OCI-LY1 (cell line): ENCODE results near the gene WASHC1.
A peak's percentile ranks its signal among the peaks of the same experiment; 100 is the strongest.
"Not testable (repeated sequence)": the region's sequence is repeated elsewhere in the genome, so short reads cannot be mapped to it uniquely, and the experiment has no call there.

Experiments
- H2AFZ ChIP-seq: fragments of 200-600 bp; sonication (generic), shearing (Covaris generic); 2 replicates; pipeline ENCODE4 v1.6.0; 2014; ENCODE audit warnings: antibody characterized with exemption, mild to moderate bottlenecking, low read length
- H3F3A ChIP-seq: fragments of 200-600 bp; sonication (generic), shearing (Covaris generic); 2 replicates; pipeline ENCODE4 v1.6.0; 2014; ENCODE audit warnings: mild to moderate bottlenecking, antibody characterized with exemption, low read length, moderate library complexity; ENCODE audit not compliant: insufficient read depth
- H3K27ac ChIP-seq: fragments of 200-600 bp; sonication (generic); 2 replicates; pipeline ENCODE4 v1.5.1; 2014; ENCODE audit warnings: low read length, mixed run types, mild to moderate bottlenecking, low read depth; ENCODE audit not compliant: poor library complexity, severe bottlenecking
- H3K27me3 ChIP-seq: fragments of 200-600 bp; sonication (generic); 2 replicates; pipeline ENCODE4 v1.6.0; 2014; ENCODE audit warnings: antibody characterized with exemption, mild to moderate bottlenecking, low read length, moderate library complexity; ENCODE audit not compliant: insufficient read depth
- H3K36me3 ChIP-seq: fragments of 200-600 bp; sonication (generic); 2 replicates; pipeline ENCODE4 v1.6.1; 2014; ENCODE audit warnings: mild to moderate bottlenecking, antibody characterized with exemption, low read length, moderate library complexity, mixed read lengths; ENCODE audit not compliant: insufficient read depth
- H3K4me1 ChIP-seq: fragments of 200-600 bp; sonication (generic); 2 replicates; pipeline ENCODE4 v1.5.1; 2014; ENCODE audit warnings: mild to moderate bottlenecking, low read length, moderate library complexity; ENCODE audit not compliant: insufficient read depth, severe bottlenecking
- H3K4me2 ChIP-seq: fragments of 200-600 bp; sonication (generic), shearing (Covaris generic); 2 replicates; pipeline ENCODE4 v1.6.1; 2014; ENCODE audit warnings: low read length
- H3K4me3 ChIP-seq: fragments of 200-600 bp; sonication (generic); 2 replicates; pipeline ENCODE4 v1.5.1; 2014; ENCODE audit warnings: low read length, low read depth, mild to moderate bottlenecking, mixed read lengths; ENCODE audit not compliant: poor library complexity, severe bottlenecking
- H3K79me2 ChIP-seq: fragments of 200-600 bp; shearing (Covaris generic); 2 replicates; pipeline ENCODE4 v1.6.1; 2016; ENCODE audit warnings: mixed run types, low read length, mixed read lengths; ENCODE audit not compliant: insufficient read depth
- H3K9ac ChIP-seq: fragments of 200-600 bp; sonication (generic), shearing (Covaris generic); 2 replicates; pipeline ENCODE4 v1.6.1; 2014; ENCODE audit warnings: mild to moderate bottlenecking, low read length, mixed read lengths
- H3K9me2 ChIP-seq: fragments of 200-600 bp; sonication (generic), shearing (Covaris generic); 2 replicates; pipeline ENCODE4 v1.6.1; 2014; ENCODE audit warnings: low read depth, mild to moderate bottlenecking, low read length, mixed read lengths
- H3K9me3 ChIP-seq: fragments of 200-600 bp; shearing (Covaris generic); 2 replicates; pipeline ENCODE4 v1.6.1; 2014; ENCODE audit warnings: low read length, mixed read lengths
- H4K20me1 ChIP-seq: fragments of 200-600 bp; sonication (generic), shearing (Covaris generic); 2 replicates; pipeline ENCODE4 v1.6.0; 2016; ENCODE audit warnings: mild to moderate bottlenecking, low read length; ENCODE audit not compliant: insufficient read depth

Gene WASHC1, protein sequence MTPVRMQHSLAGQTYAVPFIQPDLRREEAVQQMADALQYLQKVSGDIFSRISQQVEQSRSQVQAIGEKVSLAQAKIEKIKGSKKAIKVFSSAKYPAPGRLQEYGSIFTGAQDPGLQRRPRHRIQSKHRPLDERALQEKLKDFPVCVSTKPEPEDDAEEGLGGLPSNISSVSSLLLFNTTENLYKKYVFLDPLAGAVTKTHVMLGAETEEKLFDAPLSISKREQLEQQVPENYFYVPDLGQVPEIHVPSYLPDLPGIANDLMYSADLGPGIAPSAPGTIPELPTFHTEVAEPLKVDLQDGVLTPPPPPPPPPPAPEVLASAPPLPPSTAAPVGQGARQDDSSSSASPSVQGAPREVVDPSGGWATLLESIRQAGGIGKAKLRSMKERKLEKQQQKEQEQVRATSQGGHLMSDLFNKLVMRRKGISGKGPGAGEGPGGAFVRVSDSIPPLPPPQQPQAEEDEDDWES

DNA sequence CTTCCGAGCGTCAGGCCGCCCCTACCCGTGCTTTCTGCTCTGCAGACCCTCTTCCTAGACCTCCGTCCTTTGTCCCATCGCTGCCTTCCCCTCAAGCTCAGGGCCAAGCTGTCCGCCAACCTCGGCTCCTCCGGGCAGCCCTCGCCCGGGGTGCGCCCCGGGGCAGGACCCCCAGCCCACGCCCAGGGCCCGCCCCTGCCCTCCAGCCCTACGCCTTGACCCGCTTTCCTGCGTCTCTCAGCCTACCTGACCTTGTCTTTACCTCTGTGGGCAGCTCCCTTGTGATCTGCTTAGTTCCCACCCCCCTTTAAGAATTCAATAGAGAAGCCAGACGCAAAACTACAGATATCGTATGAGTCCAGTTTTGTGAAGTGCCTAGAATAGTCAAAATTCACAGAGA lies at the start of gene WASHC1:
Gene WASHC1, minus strand, starts transcription at position 101 of the 400 bp plus-strand sequence. CDS start 4,457 bp downstream, outside the sequence.
- not testable (repeated sequence) for H2AFZ ChIP-seq, H3K4me2 ChIP-seq, H3K27ac ChIP-seq, H3K36me3 ChIP-seq, H3K79me2 ChIP-seq, H3K9ac ChIP-seq, H3F3A ChIP-seq, H4K20me1 ChIP-seq, H3K9me3 ChIP-seq, H3K9me2 ChIP-seq, H3K4me1 ChIP-seq, H3K27me3 ChIP-seq
- peak within 1 kb of the TSS; percentile 56 for H3K4me3 ChIP-seq

DNA sequence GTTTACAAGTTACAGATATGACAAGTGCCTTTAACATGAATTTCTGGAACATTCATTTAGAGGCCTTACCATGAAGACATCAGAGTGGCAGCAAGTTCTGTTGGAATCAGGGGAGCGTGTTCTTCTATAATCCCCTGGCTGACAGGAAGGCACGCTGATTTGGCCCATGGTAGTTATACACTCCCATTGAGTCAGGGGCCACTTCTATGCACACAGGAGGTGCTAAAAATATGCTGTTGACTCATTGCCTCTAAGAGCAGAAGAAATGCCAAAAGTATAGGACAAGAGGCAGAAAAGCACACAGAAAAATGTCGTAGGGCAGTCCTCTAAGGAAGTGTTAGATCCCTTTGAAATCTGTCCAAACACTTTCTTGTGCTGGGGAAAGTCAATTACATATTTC lies 49.1 kb upstream of the WASHC1 start:
- H3K9me3 ChIP-seq, H4K20me1 ChIP-seq, H3K4me2 ChIP-seq, H3K27me3 ChIP-seq, H3K9ac ChIP-seq, H2AFZ ChIP-seq, H3K4me3 ChIP-seq, H3K9me2 ChIP-seq, H3K36me3 ChIP-seq, H3K79me2 ChIP-seq, H3K4me1 ChIP-seq, H3F3A ChIP-seq, H3K27ac ChIP-seq: not testable (repeated sequence)

DNA sequence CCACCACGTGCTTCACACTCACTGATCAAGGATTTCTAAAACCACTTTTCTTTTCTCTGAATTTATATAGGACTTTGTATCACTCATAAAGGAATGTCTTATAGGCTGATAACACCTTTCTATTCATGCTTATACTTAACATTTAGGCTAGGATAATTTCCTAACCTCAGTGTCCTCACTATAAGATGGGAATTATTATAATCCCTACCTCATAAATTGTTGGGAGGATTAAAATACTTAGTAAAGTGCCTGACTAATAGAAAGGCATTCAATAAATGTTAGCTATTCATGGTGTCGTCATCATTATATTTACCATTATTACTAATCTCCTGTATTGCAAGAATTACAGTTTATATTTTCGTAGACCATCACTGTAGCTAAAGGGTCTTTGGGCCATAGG lies 47.1 kb upstream of the WASHC1 start:
- not testable (repeated sequence) for H3K4me1 ChIP-seq, H3K27me3 ChIP-seq, H3K27ac ChIP-seq, H2AFZ ChIP-seq, H3K4me2 ChIP-seq, H3K9ac ChIP-seq, H3K36me3 ChIP-seq, H3K4me3 ChIP-seq, H3K9me3 ChIP-seq, H3K79me2 ChIP-seq, H3K9me2 ChIP-seq, H4K20me1 ChIP-seq, H3F3A ChIP-seq

DNA sequence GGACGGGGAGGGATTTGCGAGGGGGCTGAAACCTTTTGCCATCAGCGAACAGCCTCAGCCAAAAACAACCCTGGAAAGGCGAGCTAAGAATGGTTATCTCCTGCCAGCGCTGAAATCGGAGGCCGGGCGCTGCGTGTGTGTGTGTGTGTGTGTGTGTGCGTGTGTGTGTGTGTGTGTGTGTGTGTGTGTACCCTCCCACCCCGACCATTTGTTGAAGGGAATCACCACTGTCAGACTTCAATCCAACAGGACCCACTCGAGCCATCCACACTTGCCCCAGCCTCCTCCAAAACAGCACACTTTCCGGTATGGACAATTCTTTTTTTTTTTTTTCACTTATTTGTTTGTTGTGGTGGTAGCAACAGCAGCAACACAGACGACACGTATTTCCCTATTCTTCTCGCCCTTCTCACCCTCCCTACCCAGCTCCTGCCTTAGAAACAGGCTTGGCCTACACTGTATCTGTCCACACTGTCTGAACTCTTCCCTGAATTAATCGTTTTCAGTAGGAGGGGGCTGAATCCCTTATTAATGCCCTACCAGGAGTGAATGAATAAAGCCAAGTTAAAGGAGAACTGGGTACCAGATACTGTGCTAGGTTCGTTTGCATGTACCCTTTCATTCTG lies 44.8 kb upstream of the WASHC1 start:
- not testable (repeated sequence) for H3K4me1 ChIP-seq, H3K9me2 ChIP-seq, H3K27me3 ChIP-seq, H3K9me3 ChIP-seq, H3K4me2 ChIP-seq, H3F3A ChIP-seq, H3K79me2 ChIP-seq, H3K36me3 ChIP-seq, H3K4me3 ChIP-seq, H4K20me1 ChIP-seq, H2AFZ ChIP-seq, H3K9ac ChIP-seq, H3K27ac ChIP-seq

DNA sequence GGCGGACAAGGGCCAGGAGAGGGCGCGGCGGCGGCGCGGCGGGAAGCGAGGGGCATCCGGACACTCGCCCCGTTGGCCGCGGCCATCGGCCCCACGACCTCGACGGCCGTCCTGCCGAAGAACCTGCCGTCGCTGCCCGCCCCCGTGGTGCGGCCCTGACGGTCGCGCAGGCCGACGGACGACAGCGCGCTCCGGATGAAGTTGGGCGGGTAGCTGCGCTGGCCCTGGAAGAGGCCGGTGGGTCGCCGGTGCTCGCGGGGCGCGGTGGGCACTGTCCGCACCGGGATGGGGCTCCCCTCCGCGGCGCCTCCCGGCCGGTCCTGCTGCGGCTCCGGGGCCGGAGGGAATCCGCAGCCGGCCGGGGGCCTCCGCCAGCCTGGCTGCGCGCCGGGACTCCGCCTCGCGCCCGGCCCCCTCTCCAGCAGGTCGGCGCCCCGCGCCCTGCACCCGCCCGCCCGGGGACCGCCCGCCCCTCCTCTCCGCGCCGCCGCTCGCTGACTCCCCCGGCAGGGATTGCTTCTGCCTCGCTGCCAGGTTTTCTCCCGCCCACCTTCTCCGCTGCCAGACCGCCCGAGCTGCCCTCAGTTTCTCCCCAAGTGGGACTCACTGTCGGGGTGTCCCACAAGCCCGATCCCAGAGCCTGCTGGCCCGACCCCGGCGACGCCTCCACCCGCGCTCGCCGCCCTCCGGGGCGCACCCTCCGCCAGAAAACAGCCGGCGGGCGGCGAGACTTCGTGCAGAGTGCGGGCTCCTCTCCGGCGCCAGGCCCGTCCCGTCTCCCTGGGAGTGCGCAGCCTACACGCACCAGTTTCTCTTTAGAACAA lies 44.0 kb upstream of the WASHC1 start:
- H4K20me1 ChIP-seq, H3K9me2 ChIP-seq, H3K9me3 ChIP-seq, H3K27me3 ChIP-seq, H3K36me3 ChIP-seq, H3K9ac ChIP-seq, H3K4me3 ChIP-seq, H3K4me1 ChIP-seq, H3K79me2 ChIP-seq, H3K4me2 ChIP-seq, H3F3A ChIP-seq, H3K27ac ChIP-seq, H2AFZ ChIP-seq: not testable (repeated sequence)

DNA sequence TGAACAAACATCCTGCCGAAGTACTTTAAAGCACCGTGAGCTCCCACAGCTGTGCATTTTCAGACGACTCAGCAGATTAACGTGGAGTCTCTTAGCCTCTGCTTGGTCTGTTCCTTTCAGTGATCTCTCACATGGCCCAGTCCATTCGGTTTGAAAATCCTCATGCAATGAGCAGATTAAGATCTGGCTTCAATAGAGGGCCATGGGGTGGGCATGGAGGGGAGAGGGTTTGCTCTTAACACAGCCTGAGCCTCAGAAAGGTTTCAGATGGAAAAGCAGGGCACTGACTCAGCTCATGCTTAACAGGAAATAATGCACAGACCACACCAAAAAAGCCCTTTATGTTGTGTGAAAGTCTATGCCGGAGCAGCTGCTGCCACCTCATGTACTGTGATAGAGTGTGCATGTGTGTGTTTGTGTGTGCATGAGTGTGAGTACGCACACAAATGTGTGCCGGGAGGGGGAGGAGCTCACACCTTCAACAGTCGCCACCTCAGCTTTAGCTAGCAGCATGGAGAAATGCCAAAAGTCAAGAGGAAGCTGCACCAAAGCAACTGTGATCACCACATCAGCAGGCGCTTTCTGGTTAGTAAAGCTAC lies 33.9 kb upstream of the WASHC1 start:
- not testable (repeated sequence) for H3K9me3 ChIP-seq, H3K4me3 ChIP-seq, H3K27me3 ChIP-seq, H3K79me2 ChIP-seq, H3K9me2 ChIP-seq, H3K36me3 ChIP-seq, H3F3A ChIP-seq, H3K4me1 ChIP-seq, H3K9ac ChIP-seq, H2AFZ ChIP-seq, H3K4me2 ChIP-seq, H4K20me1 ChIP-seq, H3K27ac ChIP-seq

DNA sequence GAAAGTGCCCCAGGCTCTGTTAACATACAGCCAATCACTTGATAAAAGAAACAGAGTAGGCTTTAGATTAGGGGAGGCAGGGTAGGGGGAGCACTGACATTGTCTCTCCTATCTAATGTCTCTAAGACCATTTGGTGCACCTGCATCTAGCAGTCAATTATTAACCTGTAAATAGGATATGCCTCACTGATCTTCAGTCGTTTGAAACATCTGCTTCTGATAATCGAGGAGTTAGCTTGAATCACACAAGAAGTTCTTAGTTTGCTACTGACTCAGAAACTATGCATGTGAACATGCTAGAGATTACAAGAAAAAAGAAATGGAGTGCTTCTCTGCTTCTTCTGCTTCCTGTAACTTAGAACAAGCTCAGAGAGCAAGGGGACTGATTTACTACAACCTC lies 23.4 kb upstream of the WASHC1 start:
- not testable (repeated sequence) for H3K27ac ChIP-seq, H3F3A ChIP-seq, H3K4me2 ChIP-seq, H3K27me3 ChIP-seq, H2AFZ ChIP-seq, H3K9ac ChIP-seq, H3K4me3 ChIP-seq, H3K9me2 ChIP-seq, H3K9me3 ChIP-seq, H3K4me1 ChIP-seq, H3K79me2 ChIP-seq, H3K36me3 ChIP-seq, H4K20me1 ChIP-seq
